Ascending aorta (tissue), 2 donors: Measurements from ENCODE around the gene ITPA. TPM values are rescaled to one million over a fixed set of nuclear protein-coding genes. Genes with fewer than 3 reads are reported as not detected.

Experiments used
- DNase-seq, 2 donors: peaks; one replicate each; pipeline ENCODE4 v3.0.0-alpha.2; 2019; ENCODE audit warnings: low spot score in 2 of 2
- H3K27ac ChIP-seq, 2 donors: fragments of 200-600 bp; sonication (generic); one replicate each; pipeline ENCODE4 v1.5.1; 2016 to 2017; ENCODE audit warnings: mild to moderate bottlenecking in 1 of 2
- H3K27me3 ChIP-seq: fragments of 200-600 bp; sonication (generic); one replicate; pipeline ENCODE4 v1.5.1; 2017
- H3K36me3 ChIP-seq, 2 donors: fragments of 200-600 bp; sonication (generic); one replicate each; pipeline ENCODE4 v1.5.1; 2016
- H3K4me1 ChIP-seq, 2 donors: fragments of 200-600 bp; sonication (generic); one replicate each; pipeline ENCODE4 v1.5.1; 2016 to 2017; ENCODE audit warnings: mild to moderate bottlenecking in 1 of 2
- H3K4me3 ChIP-seq, 2 donors: fragments of 200-600 bp; sonication (generic); one replicate each; pipeline ENCODE4 v1.5.1; 2016 to 2017; ENCODE audit warnings: mild to moderate bottlenecking in 1 of 2
- H3K9me3 ChIP-seq, 2 donors: fragments of 200-600 bp; sonication (generic); one replicate each; pipeline ENCODE4 v1.5.1; 2016
- intact Hi-C: fragments of 100-400 bp; cut with DNase I; formaldehyde crosslinking; loops from one replicate; pipeline ENCODE4 v1.15.1; 2023
- total RNA-seq: library from RNA; depleted of rRNA; stranded (reverse); fragments of >200 nt; gene quantifications from one replicate; pipeline ENCODE4 v1.1.0, GENCODE V29; 2016
- TF ChIP-seq, protein P1 (sequence below), 3 experiments: fragments of 200-600 bp in 2 of 3; fragments of 450-650 bp in 1 of 3; sonication (generic) in 2 of 3; IDR thresholded peaks; one replicate each; pipeline ENCODE4 v1.5.1; 2016 to 2019; ENCODE audit warnings: antibody characterized with exemption in 3 of 3, mild to moderate bottlenecking in 1 of 3, moderate library complexity in 1 of 3

Gene ITPA
- total RNA-seq, 1 donor from 2014 or later, result 111 TPM

DNA sequence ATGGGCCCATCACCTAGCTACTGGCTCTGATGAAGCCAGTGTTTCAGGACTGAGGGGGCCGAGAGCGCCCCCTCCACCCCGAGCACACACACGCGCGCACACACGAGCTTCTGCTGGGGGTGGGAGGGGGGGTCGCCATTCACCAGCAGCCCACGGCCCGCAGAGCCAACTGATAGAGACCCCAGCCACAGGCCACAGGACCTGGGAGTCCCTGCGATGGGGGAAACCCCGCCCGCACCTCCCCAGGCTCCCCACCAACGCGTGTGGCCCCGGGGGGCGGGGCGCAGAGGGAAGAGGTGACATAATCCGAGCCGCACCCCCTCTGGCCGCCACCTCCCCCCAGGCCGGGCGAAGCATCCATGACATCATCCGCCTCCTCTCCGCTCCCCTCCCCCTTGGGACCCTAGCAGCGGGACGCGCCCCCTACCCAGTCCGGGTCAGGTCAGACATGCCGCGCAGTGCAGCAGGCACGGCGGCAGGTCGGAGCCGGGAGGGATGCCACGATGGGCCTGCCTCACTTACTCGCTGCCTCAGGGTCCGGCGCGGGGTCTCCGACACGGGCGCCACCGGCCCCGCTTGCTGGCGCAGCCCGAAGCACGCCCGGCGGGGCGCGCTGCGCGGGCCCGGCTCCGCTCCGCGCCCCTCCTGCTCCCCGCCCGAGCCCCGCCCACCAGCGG lies 36.2 kb upstream of the ITPA start, which contains the start of gene LZTS3:
Gene LZTS3 (minus strand): TSS at position 617 of the 677 bp plus-strand sequence. CDS start 6,386 bp downstream, outside the sequence.
- peak in 1 of 2 donors; percentile 88 for DNase-seq
- H3K27ac ChIP-seq, result peak within 1 kb of the TSS; percentile 77 to 78
- H3K27me3 ChIP-seq, result no peaks in the 10 kb centered on the region
- intact Hi-C loops, result loop anchor here (1.0 to 10.0 kb wide), 7 partner anchors 14 to 648 kb away; partner anchors contain the start of genes ATRN, DDRGK1, DNAAF9 and FASTKD5
- H3K4me1 ChIP-seq, result peaks cover 0 to 4% of the 10 kb centered on the region in 2 donors
- peak within 1 kb of the TSS; percentile 85 to 88 for H3K4me3 ChIP-seq
- TF ChIP-seq, protein P1, sequence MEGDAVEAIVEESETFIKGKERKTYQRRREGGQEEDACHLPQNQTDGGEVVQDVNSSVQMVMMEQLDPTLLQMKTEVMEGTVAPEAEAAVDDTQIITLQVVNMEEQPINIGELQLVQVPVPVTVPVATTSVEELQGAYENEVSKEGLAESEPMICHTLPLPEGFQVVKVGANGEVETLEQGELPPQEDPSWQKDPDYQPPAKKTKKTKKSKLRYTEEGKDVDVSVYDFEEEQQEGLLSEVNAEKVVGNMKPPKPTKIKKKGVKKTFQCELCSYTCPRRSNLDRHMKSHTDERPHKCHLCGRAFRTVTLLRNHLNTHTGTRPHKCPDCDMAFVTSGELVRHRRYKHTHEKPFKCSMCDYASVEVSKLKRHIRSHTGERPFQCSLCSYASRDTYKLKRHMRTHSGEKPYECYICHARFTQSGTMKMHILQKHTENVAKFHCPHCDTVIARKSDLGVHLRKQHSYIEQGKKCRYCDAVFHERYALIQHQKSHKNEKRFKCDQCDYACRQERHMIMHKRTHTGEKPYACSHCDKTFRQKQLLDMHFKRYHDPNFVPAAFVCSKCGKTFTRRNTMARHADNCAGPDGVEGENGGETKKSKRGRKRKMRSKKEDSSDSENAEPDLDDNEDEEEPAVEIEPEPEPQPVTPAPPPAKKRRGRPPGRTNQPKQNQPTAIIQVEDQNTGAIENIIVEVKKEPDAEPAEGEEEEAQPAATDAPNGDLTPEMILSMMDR (IDR thresholded peaks at IDR 0.05), result peak in 1 of 3 experiments; percentile 7
- H3K9me3 ChIP-seq, result no peaks in the 10 kb centered on the region
- no peaks in the 10 kb centered on the region for H3K36me3 ChIP-seq

DNA sequence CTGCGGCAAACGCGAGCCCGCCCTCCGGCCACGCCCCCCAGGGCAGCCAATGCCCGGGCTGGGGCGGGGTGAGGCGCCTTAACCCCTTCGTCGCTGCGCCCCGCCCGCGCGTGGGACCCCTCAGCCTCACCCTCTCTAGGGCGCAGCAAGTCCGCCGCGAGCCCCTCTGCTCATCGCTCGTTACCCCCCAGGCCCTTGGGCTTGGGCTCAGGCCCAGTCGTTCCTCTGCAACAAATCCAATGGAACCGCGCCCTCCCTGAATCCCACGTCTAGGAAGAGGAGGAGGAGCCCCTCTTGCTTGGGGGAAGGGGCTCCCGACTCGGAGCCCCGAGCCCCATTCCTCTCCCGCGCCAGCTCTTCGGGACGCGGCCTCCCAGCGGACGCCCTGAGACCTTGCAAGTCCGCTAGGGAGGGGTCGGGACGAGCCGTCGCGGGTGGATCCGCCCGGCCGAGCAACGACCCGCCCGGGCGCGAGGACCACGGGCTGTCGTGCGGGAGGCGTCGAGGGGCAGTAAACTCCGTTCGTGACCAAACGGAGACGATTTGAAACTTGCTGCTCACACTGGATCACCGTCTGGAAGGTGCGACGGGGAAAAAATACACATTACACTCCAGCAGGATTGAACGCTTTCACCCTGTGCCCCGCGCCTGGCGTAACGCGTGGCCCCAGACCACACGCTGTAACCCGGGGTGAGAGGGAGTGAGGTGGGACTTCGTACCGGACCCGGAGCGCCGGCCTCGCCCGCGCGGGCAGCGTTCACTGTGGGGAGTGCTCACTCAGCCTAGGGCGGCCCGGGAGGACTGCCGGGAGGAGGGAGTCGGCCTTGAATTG lies 35.5 kb upstream of the ITPA start:
- Histone ChIP-seq H3K36me3 (no peaks in the 10 kb centered on the region), H3K27ac (peak overlapping the region; percentile 77 to 78), H3K4me1 (peaks cover 0 to 4% of the 10 kb centered on the region in 2 donors), H3K4me3 (peak overlapping the region; percentile 85 to 88), H3K9me3 (no peaks in the 10 kb centered on the region), H3K27me3 (no peaks in the 10 kb centered on the region)
- intact Hi-C loops, result loop anchor here (1.0 to 10.0 kb wide), 7 partner anchors 15 to 649 kb away; partner anchors contain the start of genes ATRN, DDRGK1, DNAAF9 and FASTKD5
- TF ChIP-seq, protein P1 (IDR thresholded peaks at IDR 0.05), result peak; percentile 15 to 24 (median 23)
- DNase-seq, result peak in 1 of 2 donors; percentile 93

DNA sequence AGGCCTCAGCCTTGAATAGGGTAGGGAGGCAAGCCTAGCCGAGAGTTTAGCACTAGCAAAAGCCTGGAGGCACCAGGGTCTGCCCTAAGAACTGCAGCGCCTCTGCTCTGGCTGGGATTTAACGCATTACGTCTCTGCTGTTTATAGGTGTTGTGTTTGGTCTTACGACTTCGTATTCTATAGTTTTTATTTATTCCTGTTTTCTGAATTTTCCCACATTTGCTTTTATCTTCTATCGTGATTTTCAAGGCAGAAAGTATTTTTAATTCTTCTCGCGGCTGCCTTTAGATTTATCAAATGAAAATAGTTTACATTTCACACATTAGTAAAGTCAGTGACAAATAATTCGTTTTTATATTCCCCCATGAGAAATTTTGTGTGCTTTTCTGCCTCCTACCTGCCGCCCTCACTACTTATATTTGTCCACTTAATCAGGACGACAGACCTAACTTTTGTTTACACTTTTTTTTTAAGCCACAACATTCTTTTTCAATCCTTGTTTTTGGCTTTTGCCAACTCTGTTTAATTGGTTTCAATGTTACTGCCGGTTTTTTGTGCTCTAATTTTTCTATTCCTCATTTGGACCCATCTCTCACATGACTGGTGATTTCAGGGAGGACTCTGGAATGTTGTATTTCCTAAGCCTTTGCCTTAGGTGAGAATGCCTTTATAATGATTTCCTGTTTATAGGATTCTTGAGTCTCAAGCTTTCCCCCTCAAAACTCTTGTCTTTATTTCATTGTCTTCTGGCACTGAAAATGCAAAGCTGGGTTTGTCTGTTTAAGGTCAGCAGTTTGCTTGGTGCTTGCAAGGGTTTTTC lies 34.6 kb upstream of the ITPA start:
- H3K27me3 ChIP-seq, result no peaks in the 10 kb centered on the region
- TF ChIP-seq, protein P1 (IDR thresholded peaks at IDR 0.05), result no peak
- intact Hi-C loops, result loop anchor here (5.0 to 10.0 kb wide), 5 partner anchors 127 to 650 kb away; partner anchors contain the start of genes ATRN, DNAAF9, MRPS26 and PTPRA
- peaks cover 0 to 4% of the 10 kb centered on the region in 2 donors for H3K4me1 ChIP-seq
- peak overlapping the region; percentile 77 to 78 for H3K27ac ChIP-seq
- H3K36me3 ChIP-seq, result no peaks in the 10 kb centered on the region
- no peak for DNase-seq
- no peaks in the 10 kb centered on the region for H3K9me3 ChIP-seq
- peak overlapping the region; percentile 85 to 88 for H3K4me3 ChIP-seq

DNA sequence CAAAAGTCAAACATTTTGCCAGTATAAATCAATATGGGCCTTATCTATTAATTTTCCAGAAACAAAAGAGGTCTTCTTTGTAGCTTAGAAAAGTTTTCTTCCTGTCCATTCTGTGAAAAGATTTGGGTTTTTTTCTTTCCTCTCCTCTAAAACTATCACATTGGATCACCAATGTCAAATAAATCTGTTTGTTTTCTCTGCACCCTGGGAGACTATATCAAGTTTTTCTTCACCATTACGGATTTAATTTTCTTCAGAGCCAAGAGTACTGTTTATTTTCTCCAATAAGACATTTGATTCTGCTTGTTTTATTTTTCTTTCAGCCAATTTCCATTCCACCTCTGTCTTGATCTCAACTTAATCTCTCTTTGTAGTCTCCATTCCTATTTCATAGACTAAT lies 34.0 kb upstream of the ITPA start:
- TF ChIP-seq, protein P1 (IDR thresholded peaks at IDR 0.05), result no peak
- Histone ChIP-seq H3K9me3 (no peaks in the 10 kb centered on the region), H3K36me3 (no peaks in the 10 kb centered on the region), H3K27ac (no peak overlapping the region), H3K4me3 (peak overlapping the region; percentile 85 to 88), H3K27me3 (no peaks in the 10 kb centered on the region), H3K4me1 (peaks cover 0 to 4% of the 10 kb centered on the region in 2 donors)
- no peak for DNase-seq
- intact Hi-C loops, result loop anchor here (10.0 kb wide), 3 partner anchors 230 to 650 kb away; partner anchors contain the start of genes DNAAF9 and PTPRA
